Mesenchymal stem cell (in vitro differentiated cells and primary cell): ENCODE measurements around the gene CWH43.

Experiments used
- DNase-seq: peaks from one replicate; pipeline ENCODE4 v3.0.0-alpha.2; 2013
- H2AFZ ChIP-seq: one replicate; pipeline ENCODE4 v1.6.1; 2013; ENCODE audit warnings: low read depth, mild to moderate bottlenecking, control low read depth, inconsistent platforms, low read length, moderate library complexity
- H2AK5ac ChIP-seq: 2 replicates; pipeline ENCODE4 v1.6.1; 2013; ENCODE audit warnings: low read length, moderate library complexity, mild to moderate bottlenecking, inconsistent platforms; ENCODE audit not compliant: severe bottlenecking
- H2BK120ac ChIP-seq: one replicate; pipeline ENCODE4 v1.6.1; 2013; ENCODE audit warnings: low read depth, mild to moderate bottlenecking, inconsistent platforms, low read length, moderate library complexity
- H2BK12ac ChIP-seq, 2 experiments: one replicate each; pipeline ENCODE4 v1.6.1; 2013; ENCODE audit warnings: inconsistent platforms in 2 of 2, low read length in 2 of 2, mild to moderate bottlenecking in 2 of 2, moderate library complexity in 2 of 2, control low read depth in 1 of 2
- H2BK15ac ChIP-seq: one replicate; pipeline ENCODE4 v1.6.1; 2013; ENCODE audit warnings: mild to moderate bottlenecking, low read depth, inconsistent platforms; ENCODE audit not compliant: poor library complexity, severe bottlenecking
- H2BK5ac ChIP-seq: 2 replicates; pipeline ENCODE4 v1.6.1; 2013; ENCODE audit warnings: low read depth, mild to moderate bottlenecking, low read length, control low read depth, inconsistent platforms; ENCODE audit not compliant: poor library complexity, severe bottlenecking
- H3K14ac ChIP-seq, 2 experiments: one replicate each; pipeline ENCODE4 v1.6.1; 2013; ENCODE audit warnings: inconsistent platforms in 2 of 2, low read length in 2 of 2, control low read depth in 1 of 2, mild to moderate bottlenecking in 1 of 2, moderate library complexity in 1 of 2
- H3K18ac ChIP-seq, 2 experiments: one replicate each; pipeline ENCODE4 v1.6.1; 2013; ENCODE audit warnings: inconsistent platforms in 2 of 2, low read length in 2 of 2, control low read depth in 1 of 2, low read depth in 1 of 2, mild to moderate bottlenecking in 1 of 2
- H3K23ac ChIP-seq, 2 experiments: one replicate each; pipeline ENCODE4 v1.6.1; 2013; ENCODE audit warnings: inconsistent platforms in 2 of 2, low read length in 2 of 2, mild to moderate bottlenecking in 2 of 2, moderate library complexity in 2 of 2, control low read depth in 1 of 2
- H3K27ac ChIP-seq: 2 replicates; pipeline ENCODE4 v1.5.1; 2013; ENCODE audit warnings: mild to moderate bottlenecking, moderate library complexity, low read length, control low read depth, inconsistent platforms; ENCODE audit not compliant: poor library complexity, severe bottlenecking
- H3K27me3 ChIP-seq, 2 experiments: 2 replicates each; pipeline versions ENCODE4 v1.6.1 to v1.7.0; 2013; ENCODE audit warnings: low read length in 2 of 2, mild to moderate bottlenecking in 2 of 2, moderate library complexity in 2 of 2, control low read depth in 1 of 2, inconsistent platforms in 1 of 2; ENCODE audit not compliant: control insufficient read depth in 1 of 2, insufficient read depth in 1 of 2
- H3K36me3 ChIP-seq, 2 experiments: 2 replicates each; pipeline versions ENCODE4 v1.6.1 to v1.7.0; 2013; ENCODE audit warnings: low read length in 2 of 2, control low read depth in 1 of 2, inconsistent platforms in 1 of 2, low read depth in 1 of 2, mild to moderate bottlenecking in 1 of 2; ENCODE audit not compliant: insufficient read depth in 2 of 2, control insufficient read depth in 1 of 2
- H3K4ac ChIP-seq, 2 experiments: one replicate each; pipeline ENCODE4 v1.6.1; 2013; ENCODE audit warnings: inconsistent platforms in 2 of 2, low read length in 2 of 2, mild to moderate bottlenecking in 2 of 2, moderate library complexity in 2 of 2, control low read depth in 1 of 2, low read depth in 1 of 2
- H3K4me1 ChIP-seq: 2 replicates; pipeline ENCODE4 v1.6.1; 2013; ENCODE audit warnings: low read depth, low read length, control low read depth; ENCODE audit not compliant: control insufficient read depth, insufficient read depth
- H3K4me2 ChIP-seq: 2 replicates; pipeline ENCODE4 v1.6.1; 2013; ENCODE audit warnings: low read length, mild to moderate bottlenecking, inconsistent platforms; ENCODE audit not compliant: poor library complexity, severe bottlenecking
- H3K4me3 ChIP-seq, 2 experiments: 2 replicates each; pipeline versions ENCODE4 v1.5.1 to v1.7.0; 2013; ENCODE audit warnings: low read length in 2 of 2, mild to moderate bottlenecking in 2 of 2, control low read depth in 1 of 2, low read depth in 1 of 2; ENCODE audit not compliant: insufficient read depth in 1 of 2
- H3K79me1 ChIP-seq: replicated peaks from 2 replicates; pipeline ENCODE4 v1.6.1; 2013; ENCODE audit warnings: mild to moderate bottlenecking, control low read depth, low read length, inconsistent platforms; ENCODE audit not compliant: poor library complexity, severe bottlenecking
- H3K9ac ChIP-seq: 2 replicates; pipeline ENCODE4 v1.7.0; 2013; ENCODE audit warnings: mild to moderate bottlenecking, low read length, moderate library complexity
- H3K9me3 ChIP-seq: 2 replicates; pipeline ENCODE4 v1.7.0; 2013; ENCODE audit warnings: mild to moderate bottlenecking, low read length; ENCODE audit not compliant: control insufficient read depth
- H4K8ac ChIP-seq: one replicate; pipeline ENCODE4 v1.6.1; 2013; ENCODE audit warnings: inconsistent platforms, mild to moderate bottlenecking, low read length, moderate library complexity
- H4K91ac ChIP-seq: one replicate; pipeline ENCODE4 v1.6.1; 2013; ENCODE audit warnings: mild to moderate bottlenecking, low read length, inconsistent platforms
- WGBS: methylation state at CpG from one replicate; pipeline ENCODE4 v1.1.7; 2013; ENCODE audit warnings: mixed read lengths; 5-methylcytosine and 5-hydroxymethylcytosine counted together

The CWH43 gene

GRCh38 chr4:49002931-49003330, 16.9 kb downstream of the CWH43 start:
- no peak overlapping the region for H3K18ac ChIP-seq
- no peaks in the 10 kb centered on the region for H3K9me3 ChIP-seq
- H4K8ac ChIP-seq: no peak overlapping the region
- H3K4me2 ChIP-seq: no peak overlapping the region
- no peak overlapping the region for H2BK5ac ChIP-seq
- H3K23ac ChIP-seq: no peak overlapping the region
- no peak overlapping the region for H2AFZ ChIP-seq
- H3K4ac ChIP-seq: no peak overlapping the region
- no peak overlapping the region for H2BK15ac ChIP-seq
- H3K79me1 ChIP-seq: no peaks in the 10 kb centered on the region
- no peak for DNase-seq
- H3K4me1 ChIP-seq: no peaks in the 10 kb centered on the region
- H4K91ac ChIP-seq: no peak overlapping the region
- no peak overlapping the region for H3K9ac ChIP-seq
- H2BK12ac ChIP-seq: no peak overlapping the region
- H3K14ac ChIP-seq: no peak overlapping the region
- no peak overlapping the region for H3K27ac ChIP-seq
- H3K27me3 ChIP-seq: peaks cover 6 to 10% of the 10 kb centered on the region in 2 experiments
- no peak overlapping the region for H2BK120ac ChIP-seq
- no peak overlapping the region for H3K4me3 ChIP-seq
- H2AK5ac ChIP-seq: no peak overlapping the region
- H3K36me3 ChIP-seq: no peaks in the 10 kb centered on the region

- H2BK12ac ChIP-seq: no peak overlapping the region
- no peak overlapping the region for H2AK5ac ChIP-seq
- H3K23ac ChIP-seq: no peak overlapping the region
- peaks cover 14% of the 10 kb centered on the region for H3K9me3 ChIP-seq
- no peak overlapping the region for H3K27ac ChIP-seq
- no peak overlapping the region for H3K4me3 ChIP-seq
- no peaks in the 10 kb centered on the region for H3K4me1 ChIP-seq
- no peak overlapping the region for H3K18ac ChIP-seq
- no peak overlapping the region for H3K9ac ChIP-seq
- H3K36me3 ChIP-seq: no peaks in the 10 kb centered on the region
- no peaks in the 10 kb centered on the region for H3K27me3 ChIP-seq
- no peak overlapping the region for H3K4me2 ChIP-seq
- DNase-seq: no peak
- no peak overlapping the region for H2BK15ac ChIP-seq
- H2AFZ ChIP-seq: no peak overlapping the region
- no peak overlapping the region for H2BK5ac ChIP-seq
- no peaks in the 10 kb centered on the region for H3K79me1 ChIP-seq
- no peak overlapping the region for H3K14ac ChIP-seq
- H2BK120ac ChIP-seq: no peak overlapping the region
- no peak overlapping the region for H4K8ac ChIP-seq
- WGBS: no CpG with 5 or more reads among the region's 2 CpGs
- no peak overlapping the region for H3K4ac ChIP-seq
- H4K91ac ChIP-seq: no peak overlapping the region
These were observed 32.7 kb downstream of the CWH43 start for GRCh38 chr4:49018718-49019295.

GRCh38 chr4:49032440-49033161, 46.5 kb downstream of the CWH43 start:
- no peak overlapping the region for H3K4me2 ChIP-seq
- no peak overlapping the region for H3K18ac ChIP-seq
- no peaks in the 10 kb centered on the region for H3K9me3 ChIP-seq
- H2AK5ac ChIP-seq: no peak overlapping the region
- H2AFZ ChIP-seq: no peak overlapping the region
- H3K14ac ChIP-seq: no peak overlapping the region
- H2BK15ac ChIP-seq: no peak overlapping the region
- H4K91ac ChIP-seq: no peak overlapping the region
- H4K8ac ChIP-seq: no peak overlapping the region
- no peak overlapping the region for H3K4me3 ChIP-seq
- H3K23ac ChIP-seq: no peak overlapping the region
- no peak overlapping the region for H3K9ac ChIP-seq
- H3K27me3 ChIP-seq: peaks cover 0 to 5% of the 10 kb centered on the region in 2 experiments
- H2BK120ac ChIP-seq: no peak overlapping the region
- WGBS: 58% methylated on average over 10 of the region's 11 CpGs
- H3K27ac ChIP-seq: no peak overlapping the region
- H3K4me1 ChIP-seq: no peaks in the 10 kb centered on the region
- H2BK12ac ChIP-seq: no peak overlapping the region
- no peak for DNase-seq
- no peaks in the 10 kb centered on the region for H3K79me1 ChIP-seq
- H3K4ac ChIP-seq: no peak overlapping the region
- no peaks in the 10 kb centered on the region for H3K36me3 ChIP-seq
- H2BK5ac ChIP-seq: no peak overlapping the region

- H3K9me3 ChIP-seq: no peaks in the 10 kb centered on the region
These were observed 50.5 kb downstream of the CWH43 start for GRCh38 chr4:49036528-49036927.

More at GRCh38 chr4:49036528-49036927, 50.5 kb downstream of the CWH43 start:
- H3K4me1 ChIP-seq: no peaks in the 10 kb centered on the region
- WGBS: 0% methylated on average over 1 of the region's 3 CpGs
- H3K18ac ChIP-seq: no peak overlapping the region
- no peak overlapping the region for H3K14ac ChIP-seq
- no peak overlapping the region for H2BK5ac ChIP-seq
- no peak overlapping the region for H4K8ac ChIP-seq
- no peak overlapping the region for H2BK15ac ChIP-seq
- H3K27me3 ChIP-seq: peaks cover 0 to 5% of the 10 kb centered on the region in 2 experiments
- no peak overlapping the region for H3K27ac ChIP-seq
- no peak overlapping the region for H3K23ac ChIP-seq
- H3K79me1 ChIP-seq: no peaks in the 10 kb centered on the region
- no peak overlapping the region for H4K91ac ChIP-seq
- H3K9ac ChIP-seq: no peak overlapping the region
- no peak overlapping the region for H2BK12ac ChIP-seq
- H2AFZ ChIP-seq: no peak overlapping the region
- no peak overlapping the region for H3K4ac ChIP-seq
- no peak overlapping the region for H3K4me3 ChIP-seq
- H3K36me3 ChIP-seq: no peaks in the 10 kb centered on the region
- H3K4me2 ChIP-seq: no peak overlapping the region
- H2BK120ac ChIP-seq: no peak overlapping the region
- no peak for DNase-seq
- no peak overlapping the region for H2AK5ac ChIP-seq
